Activated CD4-positive, alpha-beta T cell treated with anti-CD3 and anti-CD28 coated beads for 48 hours (primary cell): ENCODE data around the gene NPHP1.
A peak's percentile ranks its signal among the peaks of the same experiment; 100 is the strongest.
"Not testable (repeated sequence)": the region's sequence is repeated elsewhere in the genome, so short reads cannot be mapped to it uniquely, and the experiment has no call there.

ENCODE experiments used
- DNase-seq: peaks from one replicate; pipeline ENCODE4 v3.0.0-alpha.2; 2020

NPHP1 gene

DNA sequence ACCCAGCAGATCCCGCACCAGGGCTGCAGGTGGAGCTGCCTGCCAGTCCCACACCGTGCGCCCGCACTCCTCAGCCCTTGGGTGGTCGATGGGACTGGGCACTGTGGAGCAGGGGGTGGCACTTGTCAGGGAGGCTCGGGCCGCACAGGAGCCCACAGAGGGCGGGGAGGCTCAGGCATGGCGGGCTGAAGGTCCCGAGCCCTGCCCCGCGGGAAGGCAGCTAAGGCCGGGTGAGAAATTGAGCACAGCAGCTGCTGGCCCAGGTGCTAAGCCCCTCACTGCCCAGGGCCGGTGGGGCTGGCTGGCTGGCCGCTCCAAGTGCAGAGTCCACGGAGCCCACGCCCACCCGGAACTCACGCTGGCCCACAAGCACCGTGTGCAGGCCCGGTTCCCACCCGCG is 14.6 kb downstream of the NPHP1 start:
- not testable (repeated sequence) for DNase-seq

DNA sequence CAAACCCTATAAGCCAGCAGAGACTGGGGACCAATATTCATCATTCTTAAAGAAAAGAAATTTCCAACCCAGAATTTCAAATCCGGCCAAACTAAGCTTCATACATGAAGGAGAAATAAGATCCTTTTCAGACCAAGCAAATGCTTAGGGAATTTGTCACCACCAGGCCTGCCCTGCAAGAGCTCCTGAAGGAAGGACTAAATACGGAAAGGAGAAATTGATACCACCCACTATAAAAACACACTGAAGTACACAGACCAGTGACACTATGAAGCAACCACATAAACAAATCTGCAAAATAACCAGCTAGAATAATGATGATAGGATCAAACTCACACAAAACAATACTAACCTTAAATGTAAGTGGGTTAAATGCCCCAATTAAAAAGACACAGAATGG is 22.4 kb downstream of the NPHP1 start:
- DNase-seq: no peak

DNA sequence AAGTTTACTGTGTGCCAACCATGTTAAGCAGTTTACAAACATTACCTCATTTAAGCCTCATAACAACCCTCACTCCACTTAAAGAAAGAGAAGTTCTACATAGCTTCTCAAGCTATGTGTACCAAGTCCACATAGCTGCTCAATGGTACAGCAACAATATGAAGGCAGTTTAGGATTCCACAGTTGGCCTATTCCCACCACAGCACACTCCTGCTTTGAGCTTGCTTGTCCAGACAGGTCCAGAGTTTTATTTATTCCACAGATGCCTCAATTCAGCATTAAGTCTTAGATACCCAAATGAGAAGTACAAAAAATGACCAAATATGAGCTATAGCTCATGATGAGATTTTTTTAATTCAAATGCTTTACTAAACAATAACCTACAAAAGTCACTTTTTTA is 24.8 kb downstream of the NPHP1 start:
- no peak for DNase-seq

DNA sequence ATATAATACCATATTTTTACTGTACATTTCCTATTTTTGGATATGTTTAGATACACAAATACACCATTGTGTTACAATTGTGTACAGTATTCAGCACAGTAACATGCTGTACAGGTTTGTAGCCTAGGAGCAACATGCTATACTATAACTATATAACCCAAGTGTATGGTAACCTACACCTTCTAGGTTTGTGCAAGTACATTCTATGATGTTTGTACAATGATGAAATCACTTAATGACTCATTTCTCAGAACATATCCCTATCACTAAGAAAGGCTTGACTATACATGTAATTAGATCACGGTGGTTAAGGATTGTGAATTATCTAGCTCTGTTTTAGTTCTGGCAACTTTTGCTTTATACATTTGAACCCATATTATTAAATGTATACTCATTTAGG is 31.3 kb downstream of the NPHP1 start:
- no peak for DNase-seq

DNA sequence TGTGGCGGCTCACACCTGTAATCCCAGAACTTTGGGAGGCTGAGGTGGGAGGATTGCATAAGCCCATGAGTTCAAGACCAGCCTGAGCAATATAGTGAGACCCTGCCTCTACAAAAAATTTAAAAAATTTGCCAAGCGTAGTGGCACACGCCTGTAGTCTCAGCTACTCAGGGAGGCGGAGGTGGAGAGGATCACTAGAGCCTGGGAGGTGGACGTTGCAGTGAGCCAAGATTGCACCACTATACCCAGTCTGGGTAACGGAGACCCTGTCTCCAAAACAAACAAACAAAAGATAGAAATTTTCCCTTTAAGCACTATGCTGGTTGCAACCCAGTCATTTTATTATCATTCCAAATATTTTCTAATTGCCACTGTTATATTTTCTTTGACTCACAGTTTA is 32.3 kb downstream of the NPHP1 start:
- no peak for DNase-seq

DNA sequence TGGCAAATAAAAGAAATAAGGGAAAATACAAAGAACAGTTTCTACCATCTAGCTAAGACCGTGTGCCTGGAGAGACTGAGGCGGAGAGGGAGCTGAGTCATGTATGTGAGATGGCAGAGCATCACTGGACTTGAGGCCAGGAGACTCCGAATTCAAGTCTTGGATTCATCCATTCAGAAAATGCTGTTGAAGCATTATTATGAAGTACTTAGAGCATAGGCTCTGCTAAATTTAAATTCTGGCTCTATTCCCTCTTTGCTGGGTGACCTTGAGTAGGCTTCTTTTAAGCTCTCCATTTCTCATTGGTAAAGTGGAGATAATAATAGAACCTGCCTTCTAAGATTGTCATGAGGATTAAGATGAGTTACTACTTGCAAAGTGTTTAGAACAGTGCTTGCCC is 34.7 kb downstream of the NPHP1 start:
- DNase-seq: no peak

DNA sequence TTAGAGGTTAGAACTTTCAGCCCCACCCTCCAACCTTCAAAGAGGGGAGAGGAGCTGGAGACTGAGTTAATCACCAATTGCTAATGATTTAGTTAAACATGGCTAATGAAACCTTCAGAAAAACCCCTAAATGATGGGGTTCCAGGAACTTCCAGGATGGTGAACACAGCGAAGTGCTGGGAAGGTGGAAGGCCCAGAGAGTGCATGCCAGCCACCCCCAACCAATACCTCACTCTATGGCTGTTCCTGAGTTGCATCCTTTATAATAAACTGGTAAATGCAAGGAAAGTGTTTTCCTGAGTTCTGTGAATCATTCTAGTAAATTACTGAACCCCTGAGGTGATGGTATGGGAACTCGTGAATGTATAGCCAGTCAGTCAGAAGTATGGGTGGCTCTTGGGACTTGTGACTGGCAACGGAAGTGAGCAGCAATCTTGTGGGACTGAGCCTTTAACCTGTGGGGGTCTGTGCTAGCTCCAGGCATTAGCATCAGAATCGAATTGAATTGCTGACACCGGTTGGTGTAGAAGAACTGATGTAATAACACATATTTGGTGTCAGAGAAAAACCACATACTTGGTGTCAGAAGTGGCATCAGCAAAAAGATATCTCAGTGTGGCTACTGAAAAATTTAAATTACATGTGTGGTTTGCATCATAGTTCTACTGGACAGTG is 37.4 kb downstream of the NPHP1 start:
- no peak for DNase-seq

DNA sequence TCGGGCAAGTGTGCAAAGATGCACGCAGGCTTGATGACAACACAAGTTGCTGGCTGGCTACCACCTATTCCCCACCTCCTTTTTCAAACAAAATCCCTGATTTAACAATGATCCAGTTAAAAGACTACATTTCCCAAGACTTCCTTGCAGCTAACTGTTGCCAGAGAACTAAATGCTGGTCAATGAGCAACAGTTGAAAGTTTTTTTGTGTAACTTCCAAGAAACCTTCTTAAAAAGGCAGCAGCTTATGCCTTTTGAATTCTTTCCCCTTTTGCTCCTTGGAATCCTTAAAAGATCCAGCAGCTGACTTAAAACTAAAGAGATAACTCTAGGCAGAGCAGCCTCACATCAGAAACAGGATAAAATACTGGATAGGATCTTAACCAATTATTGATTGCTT is 38.5 kb downstream of the NPHP1 start:
- no peak for DNase-seq

DNA sequence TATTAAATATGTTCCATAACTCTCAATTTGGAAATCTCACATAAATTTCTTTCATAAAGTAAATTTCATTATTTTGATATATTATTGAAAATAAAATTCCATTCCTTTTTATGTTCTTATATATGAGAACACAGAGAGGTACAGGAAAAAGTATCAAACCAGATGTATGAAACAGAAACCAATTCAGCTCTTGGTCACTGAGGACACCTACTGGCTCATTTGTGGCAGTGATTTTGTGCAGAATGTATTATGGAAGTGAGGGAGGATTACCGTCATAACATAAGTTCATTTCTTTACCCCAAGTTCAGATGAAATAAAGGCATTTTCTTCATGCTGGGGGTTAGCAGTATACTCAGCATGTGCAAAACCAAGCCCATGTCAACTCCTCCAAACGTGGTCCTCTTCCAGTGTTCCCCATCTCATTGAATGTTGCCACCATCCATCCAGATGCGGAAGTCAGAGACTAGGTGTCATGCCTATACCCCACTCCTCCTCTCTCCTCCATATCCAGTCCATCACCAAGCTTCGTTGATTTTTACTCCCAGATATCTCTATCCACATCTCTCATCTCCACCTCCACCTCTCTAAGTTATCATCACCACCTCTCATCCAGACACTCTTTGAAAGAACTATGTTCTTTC is 47.5 kb downstream of the NPHP1 start:
- DNase-seq: peak; percentile 24

DNA sequence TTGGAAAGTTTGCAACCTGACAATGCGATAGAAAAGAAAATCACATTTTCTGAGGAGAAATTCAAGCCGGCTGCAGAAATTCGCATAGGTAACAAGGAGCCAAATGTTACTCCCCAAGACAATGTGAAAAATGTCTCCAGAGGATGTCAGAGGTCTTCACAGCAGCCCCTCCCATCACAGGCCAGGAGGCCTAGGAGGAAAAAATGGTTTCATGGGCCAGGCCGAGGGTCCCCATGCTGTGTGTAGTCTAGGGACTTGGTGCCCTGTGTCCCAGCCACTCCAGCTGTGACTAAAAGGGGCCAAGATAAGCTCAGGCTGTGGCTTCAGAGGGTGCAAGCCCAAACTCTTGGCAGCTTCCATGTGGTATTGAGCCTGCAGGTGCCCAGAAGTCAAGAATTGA is 50.0 kb downstream of the NPHP1 start:
- DNase-seq: not testable (repeated sequence)

DNA sequence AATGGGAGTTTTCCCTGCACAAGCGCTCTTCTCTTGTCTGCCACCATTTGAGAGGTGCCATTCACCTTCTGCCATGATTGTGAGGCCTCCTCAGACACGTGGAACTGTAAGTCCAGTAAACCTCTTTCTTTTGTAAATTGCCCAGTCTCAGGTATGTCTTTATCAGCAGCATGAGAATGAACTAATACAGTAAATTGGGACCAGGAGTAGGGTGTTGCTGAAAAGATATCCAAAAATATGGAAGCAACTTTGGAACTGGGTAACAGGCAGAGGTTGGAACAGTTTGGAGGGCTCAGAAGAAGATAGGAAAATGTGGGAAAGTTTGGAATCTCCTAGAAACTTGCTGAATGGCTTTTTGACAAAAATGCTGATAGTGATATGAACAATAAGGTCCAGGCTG is 50.6 kb downstream of the NPHP1 start:
- DNase-seq: not testable (repeated sequence)

DNA sequence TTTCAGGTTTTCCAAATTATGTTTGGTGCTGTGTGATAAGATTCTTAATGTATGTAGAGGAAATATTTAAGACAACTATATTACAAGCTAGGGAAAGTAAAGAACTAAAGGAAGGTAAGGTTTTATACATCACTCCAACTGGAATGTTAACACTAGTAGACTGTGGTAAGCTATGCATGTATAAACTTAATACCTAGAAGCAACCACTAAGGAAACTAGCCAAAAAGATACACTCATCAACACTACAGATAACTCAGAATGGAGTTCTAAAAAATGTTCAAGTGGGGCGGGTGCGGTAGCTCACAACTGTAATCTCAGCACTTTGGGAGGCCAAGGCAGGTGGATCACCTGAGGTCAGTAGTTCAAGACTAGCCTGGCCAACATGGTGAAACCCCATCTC is 51.4 kb downstream of the NPHP1 start:
- no peak for DNase-seq

DNA sequence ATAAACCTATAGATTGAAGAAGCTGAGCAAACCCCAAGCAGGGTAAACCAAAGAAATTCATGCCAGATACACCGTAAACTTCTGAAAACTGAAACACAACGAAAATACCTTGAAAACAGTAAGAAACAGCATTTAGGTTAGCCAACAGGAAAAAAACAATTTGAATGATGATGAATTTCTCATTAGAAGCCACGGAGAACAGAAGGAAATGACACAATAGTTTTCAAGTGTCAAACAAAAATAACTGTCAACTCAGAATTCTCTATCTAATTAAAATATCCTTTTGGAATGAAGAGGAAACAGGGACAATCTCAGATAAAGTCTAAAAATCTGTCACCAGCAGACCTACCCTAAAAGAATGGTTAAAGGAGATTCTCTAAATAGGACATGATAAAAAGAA is 51.9 kb downstream of the NPHP1 start:
- no peak for DNase-seq

DNA sequence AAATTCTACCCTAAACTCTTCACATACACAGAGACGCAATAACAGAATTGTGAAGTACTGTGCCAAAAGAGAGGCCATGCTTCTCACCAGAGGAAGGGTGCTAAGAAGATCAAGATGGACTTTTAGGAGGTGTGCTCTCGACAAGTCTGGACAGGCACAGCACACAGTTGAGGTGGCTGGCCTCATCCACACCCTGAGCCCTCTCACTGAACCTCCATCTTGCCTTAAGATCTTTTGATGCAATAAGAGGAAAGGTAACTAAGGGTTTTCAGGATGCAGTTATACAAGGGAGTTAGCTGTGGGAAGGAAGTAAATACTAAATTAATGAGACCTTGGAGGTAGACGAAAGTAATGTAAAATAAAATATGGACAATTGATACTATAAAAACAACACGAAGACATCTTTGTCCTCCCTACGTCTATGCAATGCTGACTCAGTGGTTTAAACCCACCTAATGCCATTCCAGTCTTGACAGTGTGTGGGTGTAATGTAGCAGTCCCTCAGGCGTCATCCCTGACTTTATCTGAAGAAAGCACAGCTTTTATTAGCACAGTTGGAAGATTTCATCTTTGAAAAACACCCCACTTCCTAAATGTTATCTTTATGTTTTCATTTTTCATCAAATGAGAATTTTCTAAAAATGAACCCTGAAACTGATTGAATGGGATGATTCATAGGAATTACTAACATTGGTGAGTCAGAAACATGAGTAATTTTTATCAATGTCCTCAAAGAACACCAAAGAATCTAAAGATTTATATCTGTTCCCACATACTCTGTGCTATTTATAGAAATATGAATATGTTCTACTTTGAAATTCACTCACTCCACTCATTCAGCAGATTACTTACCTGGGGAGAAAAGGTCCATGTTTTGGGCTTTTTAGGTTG is 55.2 kb downstream of the NPHP1 start:
- DNase-seq: no peak

DNA sequence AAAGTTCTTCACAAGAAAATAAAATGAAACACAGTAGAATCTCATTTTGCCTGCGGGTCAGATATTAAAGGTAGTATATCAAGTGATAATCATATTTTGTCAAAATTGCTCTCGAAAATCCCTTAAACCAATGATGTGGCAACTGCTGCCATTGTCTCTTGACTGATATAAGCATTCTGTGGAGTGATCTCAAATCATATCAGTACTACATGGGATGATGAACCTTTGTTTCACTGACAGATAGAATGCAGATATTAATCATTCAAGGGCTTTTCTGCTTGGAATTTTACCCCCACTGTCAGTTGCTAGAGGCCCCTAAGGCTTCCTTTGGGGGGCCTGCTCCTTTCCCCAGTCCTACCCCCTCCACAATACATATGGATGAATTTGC is 57.9 kb downstream of the NPHP1 start:
- DNase-seq: no peak

DNA sequence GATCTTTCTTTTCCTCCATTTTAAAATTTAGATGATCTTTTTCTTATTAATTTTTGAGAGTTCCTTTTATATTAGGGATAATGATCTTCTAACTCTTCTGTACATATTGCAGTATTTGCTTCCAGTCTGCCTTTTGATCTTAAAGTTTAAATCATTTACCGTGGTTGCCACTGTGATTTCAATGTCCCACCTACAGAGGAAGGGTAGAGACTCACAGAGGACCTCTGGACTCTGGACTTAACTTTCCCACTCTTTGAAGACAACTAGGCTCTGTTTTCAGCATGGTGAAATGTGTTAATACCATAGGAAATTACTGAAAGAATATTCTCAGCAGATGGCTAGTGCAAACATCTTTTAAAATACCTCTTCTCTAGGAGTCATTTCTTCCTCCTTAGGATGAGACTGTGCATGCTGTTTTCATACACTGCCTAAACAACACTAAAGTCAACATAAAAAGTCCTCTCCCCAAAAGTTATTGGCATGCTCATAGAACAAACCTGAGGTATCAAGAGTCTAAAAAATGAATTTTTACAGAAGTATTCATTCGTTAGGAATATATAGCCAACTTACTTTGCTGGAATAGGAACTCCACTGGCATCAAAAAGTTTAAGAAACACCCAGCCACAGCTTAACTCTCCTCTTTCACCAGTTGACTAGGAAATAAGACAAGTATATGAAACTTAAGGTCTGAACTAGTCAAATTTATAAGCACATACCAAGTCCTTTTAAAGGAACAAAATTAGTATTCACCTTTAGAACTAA is 58.4 kb downstream of the NPHP1 start:
- DNase-seq: no peak

DNA sequence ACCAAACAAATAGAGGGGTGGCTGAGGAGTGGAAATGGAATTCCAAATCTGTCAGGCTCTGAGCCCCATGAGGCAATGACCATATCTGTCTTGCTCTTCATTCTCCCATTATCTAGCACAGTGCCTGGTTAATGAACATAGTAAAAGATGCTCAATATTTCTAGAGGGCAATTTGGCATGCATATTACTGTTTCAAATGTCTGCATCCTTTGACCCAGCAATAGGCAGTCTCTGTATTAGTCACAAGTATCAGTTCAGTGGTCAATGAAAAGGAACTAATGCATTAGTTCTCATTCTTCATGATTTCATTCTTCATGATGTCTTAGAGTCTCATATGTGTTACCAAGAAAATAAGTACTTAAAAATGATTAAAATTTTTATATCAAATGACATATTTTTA is 60.8 kb downstream of the NPHP1 start:
- no peak for DNase-seq

DNA sequence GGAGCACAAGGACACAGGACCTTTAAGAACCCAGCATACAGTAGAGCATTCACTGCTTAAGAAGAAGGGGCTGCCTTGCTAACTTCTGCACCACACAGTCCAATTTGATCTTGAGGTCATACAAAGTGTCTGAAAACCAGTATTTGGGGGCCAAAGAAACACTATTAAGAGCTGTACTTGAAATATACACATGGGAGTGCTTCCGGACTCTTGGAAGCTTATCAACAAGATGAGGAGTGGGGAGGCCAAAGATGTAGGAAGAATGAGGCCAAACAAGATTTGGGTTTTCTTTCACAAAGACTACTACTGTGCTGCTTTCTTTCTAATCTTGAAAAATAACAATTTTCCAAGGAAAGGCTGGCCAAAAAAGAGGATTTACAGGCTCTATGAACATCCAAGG is 64.4 kb downstream of the NPHP1 start:
- no peak for DNase-seq

DNA sequence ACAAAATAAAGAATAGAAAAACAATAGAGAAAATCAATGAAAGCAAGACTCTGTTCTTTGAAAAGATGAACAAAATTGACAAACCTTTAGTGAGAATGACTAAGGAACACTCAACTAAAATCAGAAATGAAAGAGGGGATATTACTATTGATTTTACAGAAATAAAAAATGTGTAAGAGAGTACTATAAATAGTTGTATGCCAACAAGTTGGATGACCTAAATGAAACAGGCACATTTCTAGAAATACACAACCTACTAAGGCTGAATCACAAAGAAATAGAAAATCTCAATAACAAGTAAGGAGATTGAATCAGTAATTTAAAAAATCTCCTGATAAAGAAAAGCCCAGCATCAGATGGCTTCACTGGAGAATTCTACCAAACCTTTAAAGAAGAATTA is 70.8 kb downstream of the NPHP1 start:
- no peak for DNase-seq

DNA sequence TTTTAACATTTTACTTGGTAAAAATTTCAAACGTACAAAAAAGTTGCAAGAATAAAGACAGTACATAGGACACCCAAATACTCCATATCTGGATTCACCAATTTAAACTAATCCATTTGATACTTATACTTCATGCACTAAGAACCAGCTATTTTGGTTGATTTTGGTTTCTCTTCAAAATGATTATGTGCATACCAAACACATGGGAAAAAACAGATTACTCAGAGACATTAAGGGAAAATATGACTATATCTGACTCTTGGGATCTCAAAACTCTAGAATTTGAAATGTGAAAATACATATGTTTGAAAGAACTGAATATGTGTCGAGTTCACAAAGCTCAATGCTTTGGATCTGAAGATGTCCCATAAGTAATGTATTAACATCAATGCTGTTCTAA is 73.6 kb downstream of the NPHP1 start:
- DNase-seq: no peak

DNA sequence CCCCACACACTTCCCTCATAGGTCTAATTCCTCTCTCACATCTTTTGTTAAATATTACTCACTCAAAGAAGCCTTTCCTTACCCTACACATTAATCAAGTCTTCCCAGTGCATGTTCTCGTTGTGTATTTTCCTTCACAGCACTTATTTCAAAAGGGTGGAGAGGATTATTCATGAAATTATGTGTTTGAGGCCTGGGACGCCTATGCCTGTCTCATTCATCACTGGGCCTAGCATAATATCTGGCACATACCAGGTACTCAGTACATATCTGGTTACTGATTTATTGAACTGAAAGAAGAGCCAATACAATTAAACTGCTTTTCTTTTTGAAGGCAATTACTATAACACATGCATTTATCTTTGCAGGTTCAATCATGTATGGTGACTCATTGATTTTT is 74.1 kb downstream of the NPHP1 start:
- DNase-seq: no peak

DNA sequence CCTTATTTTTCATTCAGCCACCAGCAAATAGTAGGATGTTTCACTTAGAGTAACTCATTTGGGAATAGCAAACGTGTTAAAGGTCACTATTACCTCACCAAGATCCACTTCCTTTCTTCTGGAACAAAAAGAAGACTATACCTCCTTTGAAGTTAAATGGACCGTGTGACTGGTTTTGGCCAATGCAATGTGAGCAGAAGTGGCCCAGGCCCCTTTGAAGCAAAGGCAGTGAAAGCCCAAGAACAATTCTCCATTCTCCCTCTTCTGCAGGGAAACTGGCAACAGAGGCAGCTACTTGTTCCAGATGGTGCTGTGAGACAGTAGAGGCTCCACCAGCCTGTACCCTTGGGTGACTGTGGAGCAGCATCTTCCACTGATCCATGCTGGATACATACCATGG is 77.9 kb downstream of the NPHP1 start:
- no peak for DNase-seq

DNA sequence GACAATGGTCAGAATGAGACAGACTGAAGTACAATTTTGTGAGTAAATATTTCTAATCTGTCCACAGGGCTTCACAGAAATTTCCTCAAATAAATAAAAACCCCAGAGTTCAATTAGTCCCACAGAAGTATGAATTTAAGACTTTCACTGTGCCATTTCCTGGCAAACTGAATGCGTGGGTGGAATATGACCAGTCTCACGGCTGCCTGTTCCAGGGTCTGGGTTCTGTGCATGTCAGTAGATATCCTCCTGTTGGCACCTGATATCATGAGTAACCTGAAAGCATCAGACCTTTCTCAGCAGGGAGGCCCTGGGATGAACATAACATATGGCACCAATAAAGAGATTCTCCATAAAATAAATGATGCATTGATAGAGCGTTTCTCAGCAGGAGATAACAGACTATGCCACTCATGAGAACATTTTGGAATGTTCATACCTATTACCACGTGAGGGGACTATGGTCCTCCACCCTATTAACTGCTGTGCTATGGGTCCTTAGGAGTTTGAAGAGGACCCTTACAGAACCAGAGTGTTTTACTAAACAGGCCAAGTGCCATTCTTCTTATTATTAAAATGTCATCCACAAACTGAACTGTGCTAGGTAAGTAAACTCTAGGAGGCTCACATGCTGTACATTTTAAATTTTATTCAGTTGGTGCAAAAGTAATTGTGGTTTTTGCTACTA is 78.6 kb downstream of the NPHP1 start:
- no peak for DNase-seq
